DOHH2 (cell line): ENCODE data around the gene EPHA4.

Experiments used
- EZH2phosphoT487 ChIP-seq: fragments of 200-600 bp; sonication (generic); IDR thresholded peaks from 2 replicates; pipeline ENCODE4 v1.6.1; 2017; ENCODE audit warnings: borderline replicate concordance, mild to moderate bottlenecking, antibody characterized with exemption, low read length, moderate library complexity, mixed read lengths
- TF ChIP-seq, protein P1 (sequence below): fragments of 200-600 bp; sonication (generic); IDR thresholded peaks from one replicate; pipeline ENCODE4 v1.5.1; 2014; ENCODE audit warnings: antibody characterized with exemption, mild to moderate bottlenecking, low read depth, low read length; ENCODE audit not compliant: poor library complexity, severe bottlenecking

DNA sequence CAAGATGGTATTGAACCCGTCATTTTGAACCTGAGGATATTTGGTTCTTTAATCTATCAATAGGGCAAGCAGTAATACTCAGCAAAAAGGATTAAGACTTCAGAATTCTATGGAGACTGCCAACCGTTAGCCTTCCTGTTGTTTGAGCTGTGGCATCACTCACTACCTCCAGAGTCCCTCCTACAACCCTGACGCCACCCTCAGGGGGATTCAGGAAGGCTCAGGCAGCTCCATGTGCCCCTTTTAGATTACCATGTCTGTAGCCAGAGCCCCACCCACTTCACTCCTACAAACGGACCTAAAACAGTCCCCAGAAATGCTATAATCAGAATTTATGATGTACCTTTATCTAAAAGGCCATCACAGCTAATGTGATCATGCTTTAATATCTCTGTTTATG is 172.9 kb downstream of the EPHA4 start:
- TF ChIP-seq, protein P1, sequence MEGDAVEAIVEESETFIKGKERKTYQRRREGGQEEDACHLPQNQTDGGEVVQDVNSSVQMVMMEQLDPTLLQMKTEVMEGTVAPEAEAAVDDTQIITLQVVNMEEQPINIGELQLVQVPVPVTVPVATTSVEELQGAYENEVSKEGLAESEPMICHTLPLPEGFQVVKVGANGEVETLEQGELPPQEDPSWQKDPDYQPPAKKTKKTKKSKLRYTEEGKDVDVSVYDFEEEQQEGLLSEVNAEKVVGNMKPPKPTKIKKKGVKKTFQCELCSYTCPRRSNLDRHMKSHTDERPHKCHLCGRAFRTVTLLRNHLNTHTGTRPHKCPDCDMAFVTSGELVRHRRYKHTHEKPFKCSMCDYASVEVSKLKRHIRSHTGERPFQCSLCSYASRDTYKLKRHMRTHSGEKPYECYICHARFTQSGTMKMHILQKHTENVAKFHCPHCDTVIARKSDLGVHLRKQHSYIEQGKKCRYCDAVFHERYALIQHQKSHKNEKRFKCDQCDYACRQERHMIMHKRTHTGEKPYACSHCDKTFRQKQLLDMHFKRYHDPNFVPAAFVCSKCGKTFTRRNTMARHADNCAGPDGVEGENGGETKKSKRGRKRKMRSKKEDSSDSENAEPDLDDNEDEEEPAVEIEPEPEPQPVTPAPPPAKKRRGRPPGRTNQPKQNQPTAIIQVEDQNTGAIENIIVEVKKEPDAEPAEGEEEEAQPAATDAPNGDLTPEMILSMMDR, result no peak
- TF ChIP-seq EZH2phosphoT487, result no peak
